PC-9 (cell line): ENCODE data around the gene POMGNT2. TPM values are rescaled to one million over a fixed set of nuclear protein-coding genes. Genes with fewer than 3 reads are reported as not detected.

Experiments
- BruUV-seq: library from RNA; stranded (reverse); fragments of 400-500 nt; replicated peaks from 2 replicates; lab custom pipeline; 2021; lab: Mats Ljungman, UMichigan
- CTCF ChIA-PET: fragments of 300-600 bp; sonication (Branson Sonifier 250); formaldehyde crosslinking; loops from one replicate; lab custom pipeline; 2022; ENCODE audit warnings: antibody characterized with exemption; lab: Charles Lee
- POLR2A ChIA-PET: fragments of 300-600 bp; sonication (Branson Sonifier 250); formaldehyde crosslinking; loops from one replicate; lab custom pipeline; 2022; ENCODE audit warnings: antibody characterized with exemption; ENCODE audit not compliant: unreplicated experiment; lab: Charles Lee
- DNase-seq, 2 experiments: peaks; one replicate each; pipeline versions ENCODE4 v3.0.0 to v3.0.0-alpha.2; 2015 to 2022; ENCODE audit warnings: mixed read lengths in 1 of 2
- H2AFZ ChIP-seq: fragments of 200-600 bp; sonication (generic); 2 replicates; pipeline ENCODE4 v1.8.1; 2017; ENCODE audit warnings: antibody characterized with exemption
- H3F3A ChIP-seq: fragments of 200-600 bp; sonication (generic); 2 replicates; pipeline ENCODE4 v1.8.1; 2017; ENCODE audit warnings: antibody characterized with exemption, mild to moderate bottlenecking, low read depth; ENCODE audit not compliant: insufficient read depth
- H3K27ac ChIP-seq: fragments of 200-600 bp; sonication (generic); 2 replicates; pipeline ENCODE4 v1.6.1; 2016; ENCODE audit warnings: mixed run types
- H3K27me3 ChIP-seq: fragments of 200-600 bp; sonication (generic); 2 replicates; pipeline ENCODE4 v1.6.1; 2016; ENCODE audit warnings: low read depth, mixed run types; ENCODE audit not compliant: insufficient read depth
- H3K36me3 ChIP-seq: fragments of 200-600 bp; sonication (generic); 2 replicates; pipeline ENCODE4 v1.6.1; 2016; ENCODE audit warnings: low read depth, mixed run types
- H3K4me1 ChIP-seq: fragments of 200-600 bp; sonication (generic); replicated peaks from 2 replicates; pipeline ENCODE4 v1.6.1; 2016; ENCODE audit warnings: mixed run types; ENCODE audit not compliant: insufficient read depth
- H3K4me2 ChIP-seq: fragments of 200-600 bp; sonication (generic); 2 replicates; pipeline ENCODE4 v1.6.1; 2017; ENCODE audit warnings: mixed run types
- H3K4me3 ChIP-seq: fragments of 200-600 bp; sonication (generic); 2 replicates; pipeline ENCODE4 v1.6.1; 2016; ENCODE audit warnings: mixed run types
- H3K79me2 ChIP-seq: fragments of 200-600 bp; sonication (generic); 2 replicates; pipeline ENCODE4 v1.6.1; 2017; ENCODE audit warnings: low read depth, mixed run types
- H3K9me2 ChIP-seq: fragments of 200-600 bp; sonication (generic); 2 replicates; pipeline ENCODE4 v1.8.1; 2017; ENCODE audit warnings: mild to moderate bottlenecking; ENCODE audit not compliant: insufficient read depth
- H3K9me3 ChIP-seq: fragments of 200-600 bp; sonication (generic); 2 replicates; pipeline ENCODE4 v1.8.1; 2016; ENCODE audit warnings: low read depth; ENCODE audit not compliant: insufficient read depth
- H4K20me1 ChIP-seq: fragments of 200-600 bp; sonication (generic); 2 replicates; pipeline ENCODE4 v1.8.1; 2017; ENCODE audit not compliant: insufficient read depth
- CTCF ChIP-seq: fragments of 200-600 bp; sonication (generic); conservative IDR thresholded peaks from 2 replicates; pipeline ENCODE4 v1.6.1; 2017; ENCODE audit warnings: mixed run types, antibody characterized with exemption, mild to moderate bottlenecking, moderate library complexity
- EZH2 ChIP-seq: fragments of 200-600 bp; sonication (generic); IDR thresholded peaks from 2 replicates; pipeline ENCODE4 v1.8.0; 2017; ENCODE audit warnings: antibody characterized with exemption, low read depth
- intact Hi-C: fragments of 100-400 bp; cut with micrococcal nuclease; formaldehyde crosslinking; loops from one replicate; pipeline ENCODE4 v1.10.0; 2022; ENCODE audit not compliant: unreplicated experiment
- total RNA-seq: library from RNA; stranded (reverse); gene quantifications from 2 replicates; pipeline ENCODE4 v1.2.3, GENCODE V29; 2021

The POMGNT2 gene
- total RNA-seq, 1 experiment from 2014 or later, result 17.2 TPM

GRCh38 chr3:43102773-43103480, 3.0 kb downstream of the POMGNT2 start:
- no peak for TF ChIP-seq CTCF
- TF ChIP-seq EZH2, result no peak
- POLR2A ChIA-PET, result no interaction called here
- Histone ChIP-seq H3K9me3 (no peaks in the 10 kb centered on the region), H4K20me1 (no peaks in the 10 kb centered on the region), H3K27me3 (no peaks in the 10 kb centered on the region), H3K27ac (no peak overlapping the region), H3F3A (no peaks in the 10 kb centered on the region), H3K9me2 (no peaks in the 10 kb centered on the region), H2AFZ (no peak overlapping the region), H3K79me2 (peaks cover 17% of the 10 kb centered on the region), H3K36me3 (no peaks in the 10 kb centered on the region), H3K4me1 (peaks cover 12% of the 10 kb centered on the region; the same call in 1 of the 2 replicates), H3K4me2 (no peak overlapping the region), H3K4me3 (no peak overlapping the region)
- no TSS peak for BruUV-seq
- intact Hi-C loops, result no loop called here
- CTCF ChIA-PET, result no interaction called here
- no peak for DNase-seq

- no peak overlapping the region for H3K4me3 ChIP-seq
- H3K4me2 ChIP-seq, result no peak overlapping the region
- no TSS peak for BruUV-seq
- no peaks in the 10 kb centered on the region for H3F3A ChIP-seq
- 0 out of 2 replicates have a peak, but pooled peaks cover 7% of the 10 kb centered on the region for H3K79me2 ChIP-seq
- no peaks in the 10 kb centered on the region for H3K9me2 ChIP-seq
- no peaks in the 10 kb centered on the region for H3K36me3 ChIP-seq
- TF ChIP-seq EZH2, result no peak
- no peak for TF ChIP-seq CTCF
- no peak overlapping the region for H3K27ac ChIP-seq
- intact Hi-C loops, result no loop called here
- CTCF ChIA-PET, result no interaction called here
- no peaks in the 10 kb centered on the region for H4K20me1 ChIP-seq
- no peak overlapping the region for H2AFZ ChIP-seq
- no peaks in the 10 kb centered on the region for H3K4me1 ChIP-seq
- H3K9me3 ChIP-seq, result no peaks in the 10 kb centered on the region
- POLR2A ChIA-PET, result no interaction called here
- no peaks in the 10 kb centered on the region for H3K27me3 ChIP-seq
- no peak for DNase-seq
Observed at GRCh38 chr3:43098761-43099160, 7.1 kb downstream of the POMGNT2 start.

- no peak overlapping the region for H3K4me2 ChIP-seq
- no peak for TF ChIP-seq CTCF
- TF ChIP-seq EZH2, result no peak
- H3K79me2 ChIP-seq, result 0 out of 2 replicates have a peak, but pooled peaks cover 2% of the 10 kb centered on the region
- H3K27me3 ChIP-seq, result no peaks in the 10 kb centered on the region
- H3K36me3 ChIP-seq, result no peaks in the 10 kb centered on the region
- no TSS peak for BruUV-seq
- H3F3A ChIP-seq, result no peaks in the 10 kb centered on the region
- DNase-seq, result no peak
- H3K4me3 ChIP-seq, result no peak overlapping the region
- ChIA-PET POLR2A (no interaction called here), CTCF (no interaction called here)
- no peak overlapping the region for H3K27ac ChIP-seq
- H2AFZ ChIP-seq, result no peak overlapping the region
- no peaks in the 10 kb centered on the region for H3K4me1 ChIP-seq
- intact Hi-C loops, result no loop called here
- no peaks in the 10 kb centered on the region for H3K9me3 ChIP-seq
- H4K20me1 ChIP-seq, result no peaks in the 10 kb centered on the region
- H3K9me2 ChIP-seq, result no peaks in the 10 kb centered on the region
Observed at GRCh38 chr3:43097400-43098080, 8.3 kb downstream of the POMGNT2 start.
